ENCODE results near the gene ZNF785.

Gene ZNF785

GRCh38 chr16:30561089-30561816 is 24.2 kb downstream of the ZNF785 start:
- no peaks in the 10 kb centered on the region for H3K9me3 ChIP-seq (ENCODE audit: insufficient read depth, low read depth, low read length)
- no peak overlapping the region for H3K27ac ChIP-seq (ENCODE audit: low read depth, low read length)
- no peaks in the 10 kb centered on the region for H3K36me3 ChIP-seq (ENCODE audit: control insufficient read depth in 1 of 2, insufficient read depth in 2 of 2, low read length in 2 of 2)
- no peak overlapping the region for H3K9ac ChIP-seq (ENCODE audit: low read length)
- H3K4me1 ChIP-seq (ENCODE audit: control insufficient read depth in 1 of 2, insufficient read depth in 2 of 2, low read length in 2 of 2), result peaks cover 2 to 5% of the 10 kb centered on the region in 2 experiments
- H4K8ac ChIP-seq (ENCODE audit: low read depth, low read length), result no peak overlapping the region
- H3K4me3 ChIP-seq (ENCODE audit: low read depth, low read length), result no peak overlapping the region
- no peak for DNase-seq
- no peak overlapping the region for H4K12ac ChIP-seq (ENCODE audit: low read depth, low read length)
- H3K79me2 ChIP-seq (ENCODE audit: control insufficient read depth, insufficient read depth, low read length, poor library complexity), result peaks cover 6% of the 10 kb centered on the region
- no peak overlapping the region for H2BK5ac ChIP-seq (ENCODE audit: low read depth, low read length, poor library complexity)
- H3K27me3 ChIP-seq (ENCODE audit: insufficient read depth, low read length), result no peaks in the 10 kb centered on the region
- no peak overlapping the region for H3K4ac ChIP-seq (ENCODE audit: low read depth, low read length)
- peak overlapping the region; percentile 19 for H2BK12ac ChIP-seq (ENCODE audit: low read length)
- H4K91ac ChIP-seq (ENCODE audit: low read depth, low read length), result no peak overlapping the region
- no peak overlapping the region for H2AFZ ChIP-seq (ENCODE audit: insufficient read depth, low read length, poor library complexity)
- no peak overlapping the region for H3K23ac ChIP-seq (ENCODE audit: low read length)
- no peak overlapping the region for H2BK120ac ChIP-seq (ENCODE audit: insufficient read depth, low read length, poor library complexity)
- peaks cover 13% of the 10 kb centered on the region for H3K79me1 ChIP-seq (ENCODE audit: low read length)
- peak overlapping the region; percentile 43 for H3K4me2 ChIP-seq (ENCODE audit: low read length)
- no CpG with 5 or more reads among the region's 46 CpGs for WGBS (ENCODE audit: extremely low coverage, insufficient coverage, insufficient read length)
- no peak overlapping the region for H2AK5ac ChIP-seq (ENCODE audit: low read length)
- no peak overlapping the region for H3K14ac ChIP-seq (ENCODE audit: low read length)
- H3K18ac ChIP-seq (ENCODE audit: low read length), result no peak overlapping the region

GRCh38 chr16:30559690-30560089 is 25.8 kb downstream of the ZNF785 start:
- no CpG with 5 or more reads among the region's 6 CpGs for WGBS (ENCODE audit: extremely low coverage, insufficient coverage, insufficient read length)
- no peak overlapping the region for H3K4me2 ChIP-seq (ENCODE audit: low read length)
- no peak overlapping the region for H3K4me3 ChIP-seq (ENCODE audit: low read depth, low read length)

GRCh38 chr16:30558789-30559377 is 26.6 kb downstream of the ZNF785 start:
- Histone ChIP-seq H3K18ac (ENCODE audit: low read length) (no peak overlapping the region), H3K79me1 (ENCODE audit: low read length) (peaks cover 13% of the 10 kb centered on the region), H3K9ac (ENCODE audit: low read length) (no peak overlapping the region), H2AK5ac (ENCODE audit: low read length) (peak overlapping the region; percentile 69), H3K79me2 (ENCODE audit: control insufficient read depth, insufficient read depth, low read length, poor library complexity) (peaks cover 6% of the 10 kb centered on the region), H2BK12ac (ENCODE audit: low read length) (no peak overlapping the region), H4K8ac (ENCODE audit: low read depth, low read length) (peak overlapping the region; percentile 77), H3K23ac (ENCODE audit: low read length) (no peak overlapping the region), H3K27ac (ENCODE audit: low read depth, low read length) (peak overlapping the region; percentile 8), H3K27me3 (ENCODE audit: insufficient read depth, low read length) (no peaks in the 10 kb centered on the region), H3K9me3 (ENCODE audit: insufficient read depth, low read depth, low read length) (no peaks in the 10 kb centered on the region), H2AFZ (ENCODE audit: insufficient read depth, low read length, poor library complexity) (no peak overlapping the region), H3K4me1 (ENCODE audit: control insufficient read depth in 1 of 2, insufficient read depth in 2 of 2, low read length in 2 of 2) (peaks cover 4 to 7% of the 10 kb centered on the region in 2 experiments), H4K12ac (ENCODE audit: low read depth, low read length) (peak overlapping the region; percentile 20), H2BK120ac (ENCODE audit: insufficient read depth, low read length, poor library complexity) (no peak overlapping the region), H3K4me3 (ENCODE audit: low read depth, low read length) (peak overlapping the region; percentile 21), H4K91ac (ENCODE audit: low read depth, low read length) (peak overlapping the region; percentile 47), H3K4ac (ENCODE audit: low read depth, low read length) (peak overlapping the region; percentile 49), H3K14ac (ENCODE audit: low read length) (no peak overlapping the region), H2BK5ac (ENCODE audit: low read depth, low read length, poor library complexity) (no peak overlapping the region), H3K36me3 (ENCODE audit: control insufficient read depth in 1 of 2, insufficient read depth in 2 of 2, low read length in 2 of 2) (peaks cover 14% of the 10 kb centered on the region in 2 experiments), H3K4me2 (ENCODE audit: low read length) (peak overlapping the region; percentile 48)
- DNase-seq, result no peak
- no CpG with 5 or more reads among the region's 21 CpGs for WGBS (ENCODE audit: extremely low coverage, insufficient coverage, insufficient read length)

More at GRCh38 chr16:30559690-30560089, 25.8 kb downstream of the ZNF785 start:
- Histone ChIP-seq H2BK120ac (ENCODE audit: insufficient read depth, low read length, poor library complexity) (no peak overlapping the region), H2BK12ac (ENCODE audit: low read length) (peak overlapping the region; percentile 43), H2AFZ (ENCODE audit: insufficient read depth, low read length, poor library complexity) (no peak overlapping the region), H3K18ac (ENCODE audit: low read length) (no peak overlapping the region), H3K9ac (ENCODE audit: low read length) (no peak overlapping the region), H2BK5ac (ENCODE audit: low read depth, low read length, poor library complexity) (no peak overlapping the region), H4K8ac (ENCODE audit: low read depth, low read length) (no peak overlapping the region), H3K79me2 (ENCODE audit: control insufficient read depth, insufficient read depth, low read length, poor library complexity) (peaks cover 6% of the 10 kb centered on the region), H3K9me3 (ENCODE audit: insufficient read depth, low read depth, low read length) (no peaks in the 10 kb centered on the region), H4K91ac (ENCODE audit: low read depth, low read length) (peak overlapping the region; percentile 47), H3K79me1 (ENCODE audit: low read length) (peaks cover 13% of the 10 kb centered on the region), H3K23ac (ENCODE audit: low read length) (no peak overlapping the region), H4K12ac (ENCODE audit: low read depth, low read length) (no peak overlapping the region), H3K36me3 (ENCODE audit: control insufficient read depth in 1 of 2, insufficient read depth in 2 of 2, low read length in 2 of 2) (peaks cover 10 to 11% of the 10 kb centered on the region in 2 experiments), H3K27ac (ENCODE audit: low read depth, low read length) (no peak overlapping the region), H3K27me3 (ENCODE audit: insufficient read depth, low read length) (no peaks in the 10 kb centered on the region), H2AK5ac (ENCODE audit: low read length) (no peak overlapping the region), H3K14ac (ENCODE audit: low read length) (no peak overlapping the region), H3K4me1 (ENCODE audit: control insufficient read depth in 1 of 2, insufficient read depth in 2 of 2, low read length in 2 of 2) (peaks cover 4 to 7% of the 10 kb centered on the region in 2 experiments), H3K4ac (ENCODE audit: low read depth, low read length) (no peak overlapping the region)
- DNase-seq, result no peak

- DNase-seq, result peak; percentile 99
Measured at GRCh38 chr16:30557957-30558788, 27.3 kb downstream of the ZNF785 start, which contains the start of gene ZNF764. Gene ZNF764, minus strand, starts transcription at chr16:30558374. Its CDS starts 192 bp downstream, at chr16:30558182.

More at GRCh38 chr16:30557957-30558788, 27.3 kb downstream of the ZNF785 start, which contains the start of gene ZNF764:
- peak within 1 kb of the TSS; percentile 91 for H3K14ac ChIP-seq (ENCODE audit: low read length)
- H3K4me1 ChIP-seq (ENCODE audit: control insufficient read depth in 1 of 2, insufficient read depth in 2 of 2, low read length in 2 of 2), result peaks cover 4 to 7% of the 10 kb centered on the region in 2 experiments
- peak within 1 kb of the TSS; percentile 93 for H4K12ac ChIP-seq (ENCODE audit: low read depth, low read length)
- no CpG with 5 or more reads among the region's 74 CpGs for WGBS (ENCODE audit: extremely low coverage, insufficient coverage, insufficient read length)
- H3K79me2 ChIP-seq (ENCODE audit: control insufficient read depth, insufficient read depth, low read length, poor library complexity), result peaks cover 6% of the 10 kb centered on the region
- no peaks in the 10 kb centered on the region for H3K9me3 ChIP-seq (ENCODE audit: insufficient read depth, low read depth, low read length)
- H3K4me3 ChIP-seq (ENCODE audit: low read depth, low read length), result peak within 1 kb of the TSS; percentile 87
- H3K36me3 ChIP-seq (ENCODE audit: control insufficient read depth in 1 of 2, insufficient read depth in 2 of 2, low read length in 2 of 2), result peaks cover 14% of the 10 kb centered on the region in 2 experiments
- H2BK12ac ChIP-seq (ENCODE audit: low read length), result peak within 1 kb of the TSS; percentile 8
- H3K79me1 ChIP-seq (ENCODE audit: low read length), result peaks cover 13% of the 10 kb centered on the region
- H3K23ac ChIP-seq (ENCODE audit: low read length), result no peak within 1 kb of the TSS
- H3K27me3 ChIP-seq (ENCODE audit: insufficient read depth, low read length), result no peaks in the 10 kb centered on the region
- peak within 1 kb of the TSS; percentile 81 for H2BK5ac ChIP-seq (ENCODE audit: low read depth, low read length, poor library complexity)
- H3K4me2 ChIP-seq (ENCODE audit: low read length), result peak within 1 kb of the TSS; percentile 90
- H2BK120ac ChIP-seq (ENCODE audit: insufficient read depth, low read length, poor library complexity), result peak within 1 kb of the TSS; percentile 86
- H3K27ac ChIP-seq (ENCODE audit: low read depth, low read length), result peak within 1 kb of the TSS; percentile 75
- peak within 1 kb of the TSS; percentile 82 for H3K4ac ChIP-seq (ENCODE audit: low read depth, low read length)
- peak within 1 kb of the TSS; percentile 98 for H4K8ac ChIP-seq (ENCODE audit: low read depth, low read length)
- peak within 1 kb of the TSS; percentile 95 for H4K91ac ChIP-seq (ENCODE audit: low read depth, low read length)
- peak within 1 kb of the TSS; percentile 83 for H3K9ac ChIP-seq (ENCODE audit: low read length)
- peak within 1 kb of the TSS; percentile 69 for H2AFZ ChIP-seq (ENCODE audit: insufficient read depth, low read length, poor library complexity)
- H3K18ac ChIP-seq (ENCODE audit: low read length), result peak within 1 kb of the TSS; percentile 86
- peak within 1 kb of the TSS; percentile 69 for H2AK5ac ChIP-seq (ENCODE audit: low read length)

Data from trophoblast cell (in vitro differentiated cells and primary cell).